Omental fat pad (tissue), 4 donors: ENCODE data around the gene FOXRED2. TPM values are rescaled to one million over a fixed set of nuclear protein-coding genes. Genes with fewer than 3 reads are reported as not detected.

ENCODE experiments used
- ATAC-seq: fragments of 150-250 bp; one replicate; pipeline ENCODE4 v1.9.1; 2016; ENCODE audit warnings: mild to moderate bottlenecking, moderate library complexity; ENCODE audit not compliant: low FRiP score
- DNase-seq: peaks from one replicate; pipeline ENCODE4 v3.0.0-alpha.2; 2019; ENCODE audit warnings: low spot score
- total RNA-seq, 4 donors: library from RNA; depleted of rRNA; stranded (reverse); fragments of >200 nt; gene quantifications; one replicate each; pipeline ENCODE4 v1.1.0, GENCODE V29; 2016
- TF ChIP-seq, protein P1 (sequence below), 3 donors: fragments of 450-650 bp; IDR thresholded peaks; one replicate each; pipeline ENCODE4 v1.5.1; 2016 to 2017; ENCODE audit warnings: antibody characterized with exemption in 3 of 3, mild to moderate bottlenecking in 3 of 3, moderate library complexity in 2 of 3

Gene FOXRED2
- total RNA-seq, 4 donors from 2014 or later, result 4.0 to 11.7 (median 5.1) TPM

DNA sequence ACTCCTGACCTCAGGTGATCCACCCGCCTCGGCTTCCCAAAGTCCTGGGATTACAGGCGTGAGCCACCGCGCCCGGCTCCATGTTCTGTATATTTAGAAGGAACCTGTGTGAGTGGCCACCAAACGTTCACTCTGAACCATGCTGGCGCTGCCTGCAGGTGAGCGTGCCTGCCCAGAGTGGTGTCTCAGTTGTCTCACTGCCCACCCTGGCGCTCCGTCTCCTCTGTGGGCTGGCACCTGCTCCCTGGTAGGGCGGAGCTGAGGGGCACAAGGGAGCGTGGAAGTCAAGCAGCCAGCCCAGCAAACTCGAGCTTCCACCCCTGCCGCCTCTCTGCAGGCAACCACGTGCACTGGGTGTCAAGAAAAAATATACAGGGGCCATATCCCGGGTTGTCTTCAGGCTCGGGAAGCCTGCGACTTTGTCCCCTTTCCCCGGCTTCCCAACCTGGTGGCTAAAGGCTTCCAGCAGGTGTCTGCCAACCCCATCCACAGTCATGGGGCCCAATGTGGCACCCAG lies 42.1 kb downstream of the FOXRED2 start:
- TF ChIP-seq, protein P1, sequence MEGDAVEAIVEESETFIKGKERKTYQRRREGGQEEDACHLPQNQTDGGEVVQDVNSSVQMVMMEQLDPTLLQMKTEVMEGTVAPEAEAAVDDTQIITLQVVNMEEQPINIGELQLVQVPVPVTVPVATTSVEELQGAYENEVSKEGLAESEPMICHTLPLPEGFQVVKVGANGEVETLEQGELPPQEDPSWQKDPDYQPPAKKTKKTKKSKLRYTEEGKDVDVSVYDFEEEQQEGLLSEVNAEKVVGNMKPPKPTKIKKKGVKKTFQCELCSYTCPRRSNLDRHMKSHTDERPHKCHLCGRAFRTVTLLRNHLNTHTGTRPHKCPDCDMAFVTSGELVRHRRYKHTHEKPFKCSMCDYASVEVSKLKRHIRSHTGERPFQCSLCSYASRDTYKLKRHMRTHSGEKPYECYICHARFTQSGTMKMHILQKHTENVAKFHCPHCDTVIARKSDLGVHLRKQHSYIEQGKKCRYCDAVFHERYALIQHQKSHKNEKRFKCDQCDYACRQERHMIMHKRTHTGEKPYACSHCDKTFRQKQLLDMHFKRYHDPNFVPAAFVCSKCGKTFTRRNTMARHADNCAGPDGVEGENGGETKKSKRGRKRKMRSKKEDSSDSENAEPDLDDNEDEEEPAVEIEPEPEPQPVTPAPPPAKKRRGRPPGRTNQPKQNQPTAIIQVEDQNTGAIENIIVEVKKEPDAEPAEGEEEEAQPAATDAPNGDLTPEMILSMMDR (IDR thresholded peaks at IDR 0.05), result no peak
- ATAC-seq, result no peak
- no peak for DNase-seq

DNA sequence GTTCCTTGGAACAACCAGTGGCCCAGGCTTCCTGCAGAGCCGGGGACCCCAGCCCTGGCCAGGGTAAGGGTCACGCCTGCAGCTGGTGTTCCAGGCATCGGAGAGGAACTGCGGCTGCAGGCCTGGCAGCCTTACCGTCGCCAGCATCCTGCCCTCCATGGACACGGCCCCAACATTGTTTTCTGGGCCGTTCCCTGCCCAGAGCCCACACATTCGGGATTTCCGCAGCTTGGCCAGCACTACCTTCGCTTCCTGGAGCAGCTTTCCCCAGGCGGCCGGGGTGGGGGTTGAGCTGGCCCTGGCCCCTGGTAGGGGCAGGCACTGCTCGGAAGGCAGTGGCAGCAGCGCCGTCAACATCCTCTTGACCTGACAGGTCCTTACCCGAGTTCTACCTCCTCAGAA lies 43.1 kb downstream of the FOXRED2 start:
- DNase-seq (no peak), ATAC-seq (no peak)

DNA sequence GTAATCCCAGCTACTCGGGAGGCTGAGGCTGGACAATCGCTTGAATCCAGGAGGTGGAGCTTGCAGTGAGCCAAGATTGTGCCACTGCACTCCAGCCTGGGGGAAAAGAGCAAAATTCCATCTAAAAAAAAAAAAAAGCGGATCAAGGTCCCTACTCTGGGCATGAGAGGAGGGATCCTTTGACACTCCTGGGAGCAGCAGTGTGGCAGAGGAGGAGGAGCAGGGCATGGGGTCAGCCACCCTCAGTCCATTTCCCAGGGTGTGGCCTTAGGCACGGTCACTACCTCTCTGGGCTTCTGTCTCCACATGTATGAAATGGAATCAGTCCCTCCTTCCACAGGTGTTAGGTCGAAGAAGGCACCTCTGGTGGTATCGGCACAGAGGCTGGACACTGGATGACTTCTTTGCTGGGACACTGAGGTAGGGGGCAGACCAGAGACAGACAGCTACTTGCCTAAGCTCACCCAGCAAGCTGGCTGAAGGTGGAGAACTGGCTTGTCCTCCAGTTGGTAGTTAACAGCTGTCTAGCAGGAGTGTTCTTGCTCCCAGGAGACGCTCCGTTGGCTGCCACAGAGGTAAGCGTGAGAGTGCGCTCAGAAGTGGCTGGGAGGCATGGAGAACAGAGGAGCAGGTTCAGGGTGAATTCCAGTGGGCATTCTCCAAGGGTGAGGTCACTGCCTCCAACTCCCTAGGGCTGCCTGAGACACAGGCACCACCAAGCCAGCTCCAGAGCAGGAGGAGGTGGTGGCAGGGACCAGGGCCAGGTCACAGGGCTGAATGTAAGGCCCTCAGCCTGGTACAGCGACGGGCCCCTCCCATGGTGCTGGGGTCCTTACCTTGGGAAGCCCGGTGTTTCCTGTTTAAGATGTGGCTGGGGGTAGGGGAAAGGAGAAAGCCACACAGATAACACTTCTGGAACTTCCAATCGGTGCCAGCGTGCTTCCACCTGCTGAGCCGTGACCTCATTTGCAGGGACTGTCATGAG lies 44.9 kb downstream of the FOXRED2 start:
- ATAC-seq (peak; percentile 74), DNase-seq (no peak)
- TF ChIP-seq, protein P1 (IDR thresholded peaks at IDR 0.05), result no peak

More for the DNA sequence above, 43.1 kb downstream of the FOXRED2 start:
- TF ChIP-seq, protein P1 (IDR thresholded peaks at IDR 0.05), result no peak

DNA sequence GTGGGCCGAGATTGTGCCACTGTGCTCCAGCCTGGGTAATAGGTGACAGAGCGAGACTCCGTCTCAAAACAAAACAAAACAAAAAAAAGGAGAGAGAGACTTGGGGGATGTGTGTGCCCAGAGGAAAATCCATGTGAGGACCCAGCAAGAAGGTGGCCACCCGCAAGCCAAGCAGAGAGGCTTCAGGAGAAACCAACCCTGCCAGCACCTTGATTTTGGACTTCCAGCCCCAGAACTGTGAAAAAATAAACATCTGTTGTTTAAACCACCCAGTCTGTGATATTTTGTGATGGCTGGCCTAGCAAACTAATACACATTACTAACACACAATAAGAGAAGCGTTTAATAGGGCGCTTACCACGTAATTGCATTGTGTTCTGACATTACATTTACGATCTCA lies 46.6 kb downstream of the FOXRED2 start:
- TF ChIP-seq, protein P1 (IDR thresholded peaks at IDR 0.05), result no peak
- ATAC-seq (no peak), DNase-seq (no peak)

DNA sequence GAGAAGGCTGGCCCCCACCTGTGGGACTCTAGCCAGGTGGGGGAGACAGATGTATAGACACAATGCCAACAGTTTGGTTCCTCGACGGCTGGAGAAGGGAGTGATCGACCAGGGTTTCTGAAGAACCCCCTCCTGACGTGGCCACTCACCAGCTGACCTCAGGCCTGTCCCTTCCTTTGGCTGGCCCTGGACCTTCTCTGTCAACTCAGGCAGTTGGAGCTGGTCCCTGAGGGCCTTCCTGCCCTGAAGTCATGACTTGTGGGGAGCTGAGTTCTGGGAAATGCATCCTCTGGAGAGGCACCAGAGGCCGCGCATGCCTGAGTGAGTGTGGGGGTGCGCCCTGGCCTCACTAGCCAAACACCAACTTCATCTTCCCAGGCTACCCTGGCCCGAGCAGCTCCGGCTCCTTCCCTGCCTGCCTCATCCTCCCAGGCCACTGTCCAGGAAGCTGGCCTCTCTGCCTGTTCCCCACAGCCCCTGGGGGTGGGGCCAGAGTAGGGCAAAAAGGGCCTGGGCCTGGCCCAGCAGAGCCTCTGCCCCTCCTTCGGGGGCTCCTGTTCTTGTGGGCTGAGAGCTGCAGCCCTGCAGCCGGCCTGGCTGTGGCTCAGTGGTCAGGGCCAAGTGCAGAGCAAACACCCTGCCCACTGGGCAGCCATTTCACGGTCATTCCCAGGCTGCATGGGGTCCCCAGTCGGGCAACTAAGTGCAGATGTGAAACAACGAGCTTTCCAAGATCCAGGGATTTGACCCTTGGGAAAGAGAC lies 49.0 kb downstream of the FOXRED2 start:
- DNase-seq (no peak), ATAC-seq (no peak)
- TF ChIP-seq, protein P1 (IDR thresholded peaks at IDR 0.05), result no peak

DNA sequence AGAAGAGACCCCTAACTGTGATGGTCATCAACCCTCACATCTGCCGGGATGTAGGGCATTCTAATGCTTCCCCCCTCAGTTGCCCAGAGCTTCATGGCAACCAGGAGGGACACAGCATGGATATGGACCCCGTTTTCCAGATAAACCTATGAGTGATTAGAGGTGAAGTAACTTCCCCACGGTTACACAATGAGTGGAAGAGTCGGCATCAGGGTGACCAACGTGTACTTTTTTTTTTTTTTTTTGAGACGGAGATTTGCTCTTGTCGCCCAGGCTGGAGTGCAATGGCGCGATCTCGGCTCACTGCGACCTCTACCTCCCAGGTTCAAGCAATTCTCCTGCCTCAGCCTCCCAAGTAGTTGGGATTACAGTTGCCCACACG lies 50.4 kb downstream of the FOXRED2 start:
- DNase-seq (no peak), ATAC-seq (no peak)
- TF ChIP-seq, protein P1 (IDR thresholded peaks at IDR 0.05), result no peak
